KMS-11 (cell line): Measurements from ENCODE around the gene GDF11.

Experiments used
- H2AFZ ChIP-seq: fragments of 200-600 bp; sonication (generic); 2 replicates; pipeline ENCODE4 v1.6.1; 2016; ENCODE audit warnings: antibody characterized with exemption, mixed run types, low read depth
- H3K27ac ChIP-seq: fragments of 200-600 bp; sonication (generic); 2 replicates; pipeline ENCODE4 v1.6.1; 2016; ENCODE audit warnings: mild to moderate bottlenecking, mixed run types
- H3K27me3 ChIP-seq: fragments of 200-600 bp; sonication (generic); 2 replicates; pipeline ENCODE4 v1.6.1; 2017; ENCODE audit warnings: mild to moderate bottlenecking, low read depth, mixed run types, moderate library complexity; ENCODE audit not compliant: insufficient read depth
- H3K36me3 ChIP-seq: fragments of 200-600 bp; sonication (generic); 2 replicates; pipeline ENCODE4 v1.6.1; 2017; ENCODE audit warnings: mild to moderate bottlenecking, mixed run types; ENCODE audit not compliant: insufficient read depth
- H3K4me1 ChIP-seq: fragments of 200-600 bp; sonication (generic); 2 replicates; pipeline ENCODE4 v1.6.1; 2016; ENCODE audit warnings: mild to moderate bottlenecking, low read depth, mixed run types; ENCODE audit not compliant: poor library complexity, severe bottlenecking
- H3K4me2 ChIP-seq: fragments of 200-600 bp; sonication (generic); 2 replicates; pipeline ENCODE4 v1.7.0; 2016; ENCODE audit warnings: mild to moderate bottlenecking, mixed run types
- H3K4me3 ChIP-seq: fragments of 200-600 bp; sonication (generic); IDR thresholded peaks from 2 replicates; pipeline ENCODE4 v1.6.1; 2017; ENCODE audit warnings: low read depth, low read length, mixed read lengths; ENCODE audit not compliant: insufficient read depth
- H3K79me2 ChIP-seq: fragments of 200-600 bp; sonication (generic); 2 replicates; pipeline ENCODE4 v1.6.1; 2016; ENCODE audit warnings: low read depth, mixed run types; ENCODE audit not compliant: insufficient read depth
- H3K9ac ChIP-seq: fragments of 200-600 bp; sonication (generic); 2 replicates; pipeline ENCODE4 v1.6.1; 2016; ENCODE audit warnings: mild to moderate bottlenecking, mixed run types
- H4K20me1 ChIP-seq: fragments of 200-600 bp; sonication (generic); 2 replicates; pipeline ENCODE4 v1.6.1; 2016; ENCODE audit warnings: mild to moderate bottlenecking, mixed run types; ENCODE audit not compliant: insufficient read depth
- CTCF ChIP-seq: fragments of 200-600 bp; sonication (generic); conservative IDR thresholded peaks from 2 replicates; pipeline ENCODE4 v1.6.1; 2017; ENCODE audit warnings: low read depth, mild to moderate bottlenecking, antibody characterized with exemption, low read length, moderate library complexity, mixed read lengths

The GDF11 gene

GRCh38 chr12:55715169-55715764 lies 27.7 kb upstream of the GDF11 start:
- Histone ChIP-seq H3K27me3 (peaks cover 27% of the 10 kb centered on the region; the same call in 1 of the 2 replicates), H3K27ac (peak overlapping the region; percentile 54; the same call in 1 of the 2 replicates), H3K36me3 (no peaks in the 10 kb centered on the region), H3K4me2 (peak overlapping the region; percentile 77), H3K79me2 (peaks cover 10% of the 10 kb centered on the region; the same call in 1 of the 2 replicates), H2AFZ (peak overlapping the region; percentile 93), H3K4me1 (peaks cover 31% of the 10 kb centered on the region), H3K9ac (peak overlapping the region; percentile 45; the same call in 1 of the 2 replicates), H3K4me3 (peak overlapping the region; percentile 90), H4K20me1 (no peaks in the 10 kb centered on the region)
- TF ChIP-seq CTCF: no peak; the same call in 1 of the 2 replicates

GRCh38 chr12:55715833-55716581 lies 26.9 kb upstream of the GDF11 start, which contains the start of gene BLOC1S1:
TSS of gene BLOC1S1 (plus strand) at chr12:55716046. CDS start at chr12:55716052, 6 bp downstream.
- Histone ChIP-seq H3K79me2 (peaks cover 10% of the 10 kb centered on the region; the same call in 1 of the 2 replicates), H3K36me3 (no peaks in the 10 kb centered on the region), H3K9ac (peak within 1 kb of the TSS; percentile 45; the same call in 1 of the 2 replicates), H2AFZ (peak within 1 kb of the TSS; percentile 93), H3K27ac (peak within 1 kb of the TSS; percentile 54), H3K27me3 (peaks cover 19% of the 10 kb centered on the region; the same call in 1 of the 2 replicates), H3K4me2 (peak within 1 kb of the TSS; percentile 77), H4K20me1 (no peaks in the 10 kb centered on the region), H3K4me3 (peak within 1 kb of the TSS; percentile 90), H3K4me1 (peaks cover 39% of the 10 kb centered on the region)
- peak; percentile 21 for TF ChIP-seq CTCF

GRCh38 chr12:55716582-55716957 lies 26.4 kb upstream of the GDF11 start:
- Histone ChIP-seq H3K27ac (peak overlapping the region; percentile 54; the same call in 1 of the 2 replicates), H3K36me3 (no peaks in the 10 kb centered on the region), H4K20me1 (no peaks in the 10 kb centered on the region), H3K79me2 (peaks cover 10% of the 10 kb centered on the region; the same call in 1 of the 2 replicates), H3K4me2 (peak overlapping the region; percentile 77), H3K4me1 (peaks cover 45% of the 10 kb centered on the region), H3K9ac (peak overlapping the region; percentile 45; the same call in 1 of the 2 replicates), H3K4me3 (peak overlapping the region; percentile 90), H2AFZ (peak overlapping the region; percentile 93), H3K27me3 (peaks cover 14% of the 10 kb centered on the region; the same call in 1 of the 2 replicates)
- no peak for TF ChIP-seq CTCF

- Histone ChIP-seq H3K4me1 (peaks cover 46% of the 10 kb centered on the region), H3K36me3 (no peaks in the 10 kb centered on the region), H2AFZ (peak overlapping the region; percentile 93), H4K20me1 (no peaks in the 10 kb centered on the region), H3K79me2 (peaks cover 10% of the 10 kb centered on the region; the same call in 1 of the 2 replicates), H3K9ac (peak overlapping the region; percentile 45; the same call in 1 of the 2 replicates), H3K4me3 (peak overlapping the region; percentile 66), H3K27ac (no peak overlapping the region), H3K4me2 (peak overlapping the region; percentile 77), H3K27me3 (peaks cover 7% of the 10 kb centered on the region; the same call in 1 of the 2 replicates)
- TF ChIP-seq CTCF: no peak
Observed at GRCh38 chr12:55717011-55718007, 25.6 kb upstream of the GDF11 start.
